ENCODE results near the gene NOC4L.

Gene NOC4L

DNA sequence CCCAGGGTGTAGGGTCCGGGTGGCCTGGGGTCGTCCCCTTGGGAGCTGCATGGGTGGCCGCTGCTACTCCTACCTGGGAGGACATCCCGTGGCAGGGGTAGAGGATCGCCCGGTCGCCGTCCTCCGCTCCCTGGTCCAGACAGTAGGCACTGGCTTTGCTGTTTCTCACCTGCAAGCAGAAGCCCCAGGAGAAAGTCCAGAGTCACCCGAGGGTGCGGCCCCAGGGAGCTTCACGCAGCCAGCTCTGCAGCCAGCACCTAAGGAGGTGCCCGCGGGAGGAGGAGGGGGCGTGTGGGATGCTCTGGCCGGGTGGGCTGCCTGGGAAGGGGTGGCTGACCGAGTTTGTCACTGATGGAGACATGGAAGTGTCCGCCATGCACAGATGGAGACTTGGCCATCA is 54.8 kb downstream of the NOC4L start:
- FAIRE-seq: no peak

DNA sequence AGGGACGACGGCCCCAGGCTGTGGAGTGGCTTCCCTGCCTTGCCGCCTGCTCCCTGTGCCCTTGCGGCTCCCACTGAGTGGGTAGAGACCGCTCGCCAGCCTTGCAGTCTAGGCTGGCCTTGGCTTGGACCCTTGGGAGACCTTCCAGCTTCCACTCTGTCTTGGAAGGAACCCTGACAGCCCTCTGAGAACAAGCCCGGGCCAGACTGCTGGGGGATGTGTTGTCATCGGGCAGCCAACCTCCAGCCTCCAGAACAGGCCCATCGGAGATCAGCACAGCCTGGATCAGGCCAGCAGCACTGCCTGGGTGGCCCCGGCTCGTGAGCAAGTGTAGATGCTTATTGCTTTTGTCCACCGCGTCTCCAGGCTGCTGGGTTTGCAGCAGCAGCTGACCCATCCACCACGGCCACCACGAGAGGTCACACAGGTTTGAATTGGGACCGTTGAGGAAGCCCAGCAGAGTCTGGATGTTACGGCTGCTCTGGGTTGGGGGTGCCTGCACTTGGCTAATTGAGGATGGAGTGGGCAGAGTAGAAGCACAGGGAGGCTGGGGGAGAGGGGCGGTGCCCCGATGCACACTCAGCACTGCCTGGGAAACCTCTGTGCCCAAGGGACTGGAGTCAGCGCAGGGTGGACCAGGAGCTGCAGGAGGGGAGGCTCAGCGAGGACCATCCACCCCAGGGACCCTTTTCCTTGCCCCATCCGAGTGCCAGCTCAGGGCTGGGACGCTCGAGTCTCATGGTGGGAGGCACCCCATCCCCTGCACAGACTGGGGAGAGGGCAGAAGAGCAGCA is 55.5 kb downstream of the NOC4L start:
- FAIRE-seq: no peak

DNA sequence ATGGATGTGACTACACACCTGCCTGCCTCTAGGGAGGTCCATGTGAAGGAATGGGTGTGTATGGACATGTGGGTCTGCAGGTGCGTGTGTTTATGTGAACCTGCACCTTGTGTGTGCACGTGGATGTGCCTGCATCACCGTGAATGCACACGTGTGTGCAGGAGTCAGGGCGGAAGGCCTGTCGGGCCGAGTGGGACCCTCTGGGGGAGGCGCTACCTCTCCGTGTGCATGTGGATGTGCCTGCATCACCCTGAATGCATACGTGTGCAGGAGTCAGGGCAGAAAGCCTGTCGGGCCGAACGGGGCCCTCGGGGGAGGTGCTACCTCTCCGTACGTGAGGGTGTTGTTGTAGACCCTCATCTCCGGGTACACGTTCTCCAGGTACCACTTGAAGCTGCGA is 56.5 kb downstream of the NOC4L start:
- FAIRE-seq: no peak

DNA sequence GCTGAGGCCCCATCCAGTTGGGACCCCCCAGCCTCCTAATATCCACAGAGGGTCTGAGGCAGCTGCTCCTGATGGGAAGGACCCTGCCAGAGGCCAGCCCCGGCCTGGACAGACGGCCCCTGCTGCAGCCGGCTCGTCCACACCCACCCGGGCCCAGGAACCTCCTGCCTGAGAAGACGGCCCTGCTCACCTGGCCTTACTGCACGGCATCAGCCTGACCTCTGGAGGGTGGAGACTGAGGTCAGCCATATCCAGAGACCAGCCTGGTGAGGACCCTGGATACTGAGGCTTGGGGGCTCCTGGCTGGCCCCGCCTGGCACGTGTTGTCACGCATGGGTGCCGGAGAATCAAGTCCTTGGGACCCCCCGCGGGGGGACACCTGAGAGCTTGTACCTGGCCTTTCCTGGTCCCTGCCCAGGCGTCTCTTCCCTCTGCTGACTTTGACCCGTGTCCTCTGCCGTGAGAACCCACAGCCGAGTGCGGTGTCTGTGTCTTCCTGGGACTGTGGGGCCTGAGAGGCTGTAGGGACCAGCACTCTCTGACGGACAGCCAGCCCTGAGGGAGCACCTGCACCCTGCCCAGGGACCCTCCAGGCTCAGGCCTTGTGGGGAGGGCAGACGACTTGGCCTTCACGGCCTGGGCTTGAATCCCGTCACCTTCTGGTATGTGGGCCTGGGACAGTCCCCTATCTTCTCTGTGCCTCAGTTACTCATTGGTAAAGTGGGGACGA is 57.3 kb downstream of the NOC4L start:
- FAIRE-seq: no peak

Measured in endometrium (tissue), 2 donors.